COLO668 (cell line): ENCODE results near the gene NTRK3.

Experiments used
- DNase-seq: peaks from one replicate; lab custom pipeline; 2025; ENCODE audit not compliant: unreplicated experiment; lab: John Stamatoyannopoulos, UW

The NTRK3 gene

GRCh38 chr15:87907676-87908446 lies 348.7 kb downstream of the NTRK3 start:
- no peak for DNase-seq

- no peak for DNase-seq
Observed at GRCh38 chr15:87906444-87906843, 350.1 kb downstream of the NTRK3 start.

DNA sequence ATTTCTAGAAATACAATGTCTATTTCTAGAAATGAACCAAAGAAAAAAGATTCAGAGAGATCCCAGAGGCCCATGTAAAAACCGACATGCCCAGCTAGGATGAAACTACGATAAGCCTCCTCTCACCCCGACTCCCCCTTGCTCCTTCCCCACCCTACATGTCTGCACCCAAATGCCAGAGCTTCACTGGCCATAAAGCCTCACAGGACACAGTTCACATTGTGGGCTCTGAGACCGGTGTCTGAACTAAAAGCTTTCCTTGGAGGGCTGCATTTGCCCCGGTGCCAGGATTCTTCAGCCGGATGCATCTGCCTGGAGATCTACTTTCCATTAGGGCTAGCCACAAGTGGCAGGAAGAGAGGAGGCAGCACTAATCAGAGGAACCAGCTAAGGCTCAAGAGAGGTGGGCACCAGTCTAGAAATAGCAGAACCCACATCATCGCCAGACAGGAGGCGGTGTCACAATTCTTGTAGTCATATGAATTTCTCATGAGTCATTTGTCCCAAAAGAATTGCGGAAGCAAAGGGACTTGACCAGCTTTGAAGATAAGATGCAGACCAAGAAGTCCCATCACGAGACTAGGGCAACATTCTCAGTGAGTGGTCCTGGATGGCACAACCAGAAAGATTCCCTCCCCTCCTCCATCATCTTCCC lies 353.6 kb downstream of the NTRK3 start:
- no peak for DNase-seq

GRCh38 chr15:87901926-87902690 lies 354.4 kb downstream of the NTRK3 start:
- no peak for DNase-seq

DNA sequence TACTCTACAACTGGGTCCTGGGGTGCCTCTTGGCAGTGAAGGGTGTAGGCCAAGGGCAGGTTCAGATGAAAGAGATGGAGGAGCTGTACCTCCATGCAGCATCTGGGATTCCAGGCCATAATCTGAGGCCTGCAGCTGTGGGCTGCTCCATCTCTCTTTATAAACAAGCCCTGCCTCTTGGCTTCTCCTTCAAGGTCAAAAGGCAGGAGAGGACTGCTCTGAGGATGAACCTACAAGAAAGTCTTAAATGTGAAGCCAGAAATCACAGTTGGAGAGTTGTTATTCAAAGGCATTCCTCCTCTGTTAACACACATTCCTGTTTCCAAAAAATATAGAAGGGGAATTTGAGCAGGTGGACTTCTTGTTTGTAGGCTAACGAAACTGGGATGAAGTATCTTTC lies 355.5 kb downstream of the NTRK3 start:
- no peak for DNase-seq

GRCh38 chr15:87896936-87897335 lies 359.6 kb downstream of the NTRK3 start:
- no peak for DNase-seq

- no peak for DNase-seq
Observed at GRCh38 chr15:87887177-87887576, 369.4 kb downstream of the NTRK3 start.

- DNase-seq = no peak
Observed at GRCh38 chr15:87881026-87881425, 375.5 kb downstream of the NTRK3 start.

GRCh38 chr15:87877822-87878542 lies 378.6 kb downstream of the NTRK3 start:
- DNase-seq = no peak

DNA sequence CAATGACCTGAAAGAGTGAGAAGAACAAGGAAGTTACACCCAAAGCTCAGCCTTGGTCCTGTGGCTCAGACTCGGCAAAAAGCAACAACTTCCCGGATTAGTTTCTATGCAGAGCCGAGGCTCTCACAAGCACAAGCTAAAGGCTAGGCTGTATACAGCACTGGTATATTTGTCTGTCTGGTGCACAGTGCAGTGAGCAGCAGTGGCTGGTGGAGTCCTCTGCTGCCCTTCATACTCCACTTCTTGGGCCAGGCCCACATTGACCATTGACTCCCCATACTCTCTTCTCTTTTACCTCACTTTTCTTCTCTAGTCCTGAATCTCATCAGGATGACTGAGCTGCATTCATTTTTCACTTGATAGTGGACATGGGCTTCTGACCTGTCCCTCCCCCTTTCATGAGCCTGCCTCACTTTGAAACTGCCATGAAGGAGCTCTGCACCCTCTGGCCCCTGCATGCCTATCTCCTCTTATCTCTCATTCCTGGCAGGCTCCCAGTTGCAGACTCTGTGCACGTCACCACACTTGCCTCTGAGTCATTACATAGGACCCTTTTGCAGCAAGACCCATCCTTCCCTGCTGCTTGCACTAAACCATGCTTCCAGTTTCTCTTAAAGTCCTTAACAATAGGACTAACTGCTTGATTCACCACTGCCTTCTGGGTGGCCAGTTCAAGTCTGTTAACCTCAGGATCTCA lies 379.3 kb downstream of the NTRK3 start:
- no peak for DNase-seq

DNA sequence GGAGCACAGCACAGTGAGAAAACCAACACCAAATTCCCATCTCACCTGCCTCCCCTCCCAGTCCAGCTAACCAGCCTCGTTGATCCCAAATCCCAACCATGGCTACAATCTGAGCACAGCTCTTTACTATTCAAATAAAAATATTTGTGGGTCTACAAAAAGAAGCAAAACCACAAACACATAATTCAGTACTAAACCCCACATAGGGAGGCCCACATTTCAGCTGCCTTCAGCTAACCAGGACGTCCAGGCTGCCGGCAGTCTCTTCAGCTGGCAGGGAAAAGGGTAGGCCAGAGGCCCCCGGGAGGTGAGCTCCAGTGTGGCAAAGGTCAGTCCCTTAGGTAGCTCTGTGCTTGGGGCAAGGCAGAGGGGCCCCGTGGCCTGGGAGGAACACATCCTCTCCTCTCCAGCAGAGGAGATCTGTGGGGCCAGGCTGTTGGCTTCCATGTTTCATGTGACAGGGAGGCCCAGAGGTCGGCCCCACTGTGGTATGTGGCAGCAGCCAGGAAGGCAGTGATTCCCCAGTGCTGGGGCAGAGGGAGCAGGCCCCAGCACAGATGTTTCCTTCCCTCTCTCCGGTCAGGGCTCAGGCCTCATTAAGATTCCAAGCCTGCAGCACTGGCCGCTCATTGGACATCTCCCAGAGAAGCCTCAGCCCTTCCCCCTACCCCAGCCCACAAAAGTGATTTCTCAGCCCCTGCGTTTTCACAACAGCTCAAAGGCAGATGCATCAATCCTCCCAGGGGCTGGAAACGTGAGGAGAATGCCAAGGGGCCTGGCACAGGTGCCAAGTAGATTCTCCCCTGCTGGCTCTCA lies 381.4 kb downstream of the NTRK3 start:
- DNase-seq = no peak

GRCh38 chr15:87873516-87873915 lies 383.0 kb downstream of the NTRK3 start:
- no peak for DNase-seq

- no peak for DNase-seq
Observed at GRCh38 chr15:87871731-87872320, 384.7 kb downstream of the NTRK3 start.

- no peak for DNase-seq
Observed at GRCh38 chr15:87871258-87871681, 385.3 kb downstream of the NTRK3 start.

- DNase-seq = no peak
Observed at GRCh38 chr15:87866961-87867360, 389.6 kb downstream of the NTRK3 start.

DNA sequence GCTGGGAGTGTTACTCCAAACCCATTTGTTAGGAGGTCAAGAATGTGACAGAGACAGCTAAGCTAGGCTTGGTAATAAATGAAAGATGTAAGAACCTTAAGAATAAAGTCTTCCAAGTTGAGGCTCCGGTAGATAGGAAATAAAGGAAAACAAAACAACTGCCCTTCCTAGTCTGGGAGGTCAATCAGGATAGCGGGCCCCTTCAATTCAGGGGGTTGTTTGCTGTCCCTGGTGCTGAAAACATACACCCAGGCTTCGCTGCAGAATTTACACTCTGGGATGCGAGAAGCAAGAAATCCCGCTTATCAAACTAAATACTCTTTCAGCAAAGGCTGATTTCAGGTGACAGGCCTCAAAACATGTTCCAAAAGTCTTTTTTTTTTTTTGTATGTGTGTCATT lies 393.4 kb downstream of the NTRK3 start:
- DNase-seq = no peak

- no peak for DNase-seq
Observed at GRCh38 chr15:87860743-87861142, 395.8 kb downstream of the NTRK3 start.

DNA sequence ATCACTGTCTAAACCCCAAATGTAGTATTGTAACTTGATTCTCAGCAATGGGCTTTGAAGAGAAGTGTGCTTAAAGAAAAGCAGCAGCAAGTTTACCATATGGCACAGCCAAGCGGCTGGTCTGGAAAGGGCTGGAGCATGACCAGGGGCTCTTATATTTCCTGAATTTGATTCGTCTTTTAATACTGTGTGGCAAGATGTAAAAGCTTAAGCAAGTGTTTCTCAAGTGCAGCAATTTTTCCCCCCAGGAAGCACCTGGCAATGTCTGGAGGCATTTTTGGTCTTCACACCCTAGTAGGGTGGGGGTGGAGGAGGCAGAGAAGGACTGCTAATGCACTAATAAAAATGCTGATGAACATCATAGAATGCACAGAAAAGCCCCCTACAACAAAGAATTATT lies 397.9 kb downstream of the NTRK3 start:
- DNase-seq = no peak

GRCh38 chr15:87851497-87851896 lies 405.0 kb downstream of the NTRK3 start:
- DNase-seq = no peak
